ENCODE data around the gene SNTG2.

The SNTG2 gene

GRCh38 chr2:1024981-1025380 is 74.3 kb downstream of the SNTG2 start:
- no peak for TF ChIP-seq CTCF (IDR thresholded peaks at IDR 0.05; ENCODE audit: insufficient read depth, low read depth, low read length, missing control alignments)
- peak; percentile 16 for DNase-seq (ENCODE audit: low read depth)
- no peak overlapping the region for H3K4me3 ChIP-seq (ENCODE audit: low read length)

GRCh38 chr2:1026141-1026540 is 75.5 kb downstream of the SNTG2 start:
- no peak overlapping the region for H3K4me3 ChIP-seq (ENCODE audit: low read length)
- no peak for DNase-seq (ENCODE audit: low read depth)
- TF ChIP-seq CTCF (IDR thresholded peaks at IDR 0.05; ENCODE audit: insufficient read depth, low read depth, low read length, missing control alignments) = no peak

DNA sequence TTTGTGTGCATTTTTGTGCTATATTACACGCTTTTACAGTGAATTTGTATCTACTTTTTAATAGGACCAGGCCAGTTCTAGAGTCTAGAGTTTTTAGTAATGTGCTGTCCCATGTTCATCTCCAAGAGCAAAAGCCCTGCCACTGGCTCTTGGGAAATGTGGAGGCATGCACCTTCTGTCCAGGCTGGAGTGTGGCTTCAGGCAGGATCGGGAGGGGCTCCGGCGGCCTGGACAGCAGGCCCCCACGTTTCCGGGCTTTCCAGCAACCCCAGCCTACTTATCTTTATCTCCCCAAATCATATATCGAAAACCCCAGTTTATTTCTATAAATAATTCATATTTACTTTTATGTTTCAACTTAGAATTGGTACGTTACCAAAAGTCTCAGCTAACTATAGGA is 78.2 kb downstream of the SNTG2 start:
- no peak for DNase-seq (ENCODE audit: low read depth)
- no peak overlapping the region for H3K4me3 ChIP-seq (ENCODE audit: low read length)
- TF ChIP-seq CTCF (IDR thresholded peaks at IDR 0.05; ENCODE audit: insufficient read depth, low read depth, low read length, missing control alignments) = no peak

DNA sequence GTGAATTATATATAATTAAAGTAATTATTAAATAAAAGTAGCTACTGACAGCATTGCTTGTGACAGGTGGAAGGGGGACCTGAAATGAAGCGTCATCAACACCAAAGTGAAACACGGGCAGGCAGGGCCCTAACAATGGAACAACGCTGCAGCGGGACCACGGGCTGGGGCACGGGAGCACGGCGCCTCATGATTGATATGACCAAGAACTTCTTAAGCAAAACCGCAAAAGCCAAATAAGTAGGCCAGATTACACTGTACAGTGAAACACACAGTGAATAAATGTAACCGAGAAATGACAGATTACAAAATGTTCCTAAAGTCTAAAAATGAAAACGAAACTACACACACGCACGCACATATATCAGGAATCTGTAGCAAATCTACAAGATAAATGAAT is 81.4 kb downstream of the SNTG2 start:
- no peak for TF ChIP-seq CTCF (IDR thresholded peaks at IDR 0.05; ENCODE audit: insufficient read depth, low read depth, low read length, missing control alignments)
- no peak overlapping the region for H3K4me3 ChIP-seq (ENCODE audit: low read length)
- DNase-seq (ENCODE audit: low read depth) = no peak

- DNase-seq (ENCODE audit: low read depth) = no peak
- H3K4me3 ChIP-seq (ENCODE audit: low read length) = no peak overlapping the region
- no peak for TF ChIP-seq CTCF (IDR thresholded peaks at IDR 0.05; ENCODE audit: insufficient read depth, low read depth, low read length, missing control alignments)
These were observed 82.4 kb downstream of the SNTG2 start for GRCh38 chr2:1033069-1033468.

DNA sequence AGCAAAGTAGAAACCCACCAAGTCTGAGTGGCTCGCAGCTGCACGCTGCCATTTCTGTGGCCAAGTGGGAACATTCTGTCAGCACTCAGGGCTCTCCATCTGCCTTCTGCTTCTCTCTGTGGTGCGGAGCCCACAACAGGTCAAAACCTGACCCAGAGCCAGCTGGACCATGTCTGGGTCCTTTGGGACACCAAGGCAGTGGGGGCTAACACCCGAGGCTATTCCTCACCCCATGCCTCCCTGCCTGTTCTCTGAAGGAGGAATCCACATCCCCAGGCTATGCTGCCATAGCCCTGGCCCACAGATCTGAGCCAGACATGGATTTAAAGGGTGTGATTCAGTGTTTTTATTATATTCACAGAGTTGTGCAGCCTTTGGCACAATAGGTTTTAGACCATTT is 86.4 kb downstream of the SNTG2 start:
- no peak overlapping the region for H3K4me3 ChIP-seq (ENCODE audit: low read length)
- no peak for DNase-seq (ENCODE audit: low read depth)
- no peak for TF ChIP-seq CTCF (IDR thresholded peaks at IDR 0.05; ENCODE audit: insufficient read depth, low read depth, low read length, missing control alignments)

GRCh38 chr2:1039549-1039948 is 88.9 kb downstream of the SNTG2 start:
- no peak for TF ChIP-seq CTCF (IDR thresholded peaks at IDR 0.05; ENCODE audit: insufficient read depth, low read depth, low read length, missing control alignments)
- DNase-seq (ENCODE audit: low read depth) = no peak
- no peak overlapping the region for H3K4me3 ChIP-seq (ENCODE audit: low read length)

Data from epithelial cell of esophagus (primary cell).